ENCODE data around the gene THRB. TPM values are rescaled to one million over a fixed set of nuclear protein-coding genes. Genes with fewer than 3 reads are reported as not detected.

The THRB gene
- total RNA-seq, 2 donors from 2014 or later = 0.24 to 0.26 TPM

GRCh38 chr3:24244491-24244890 is 250.2 kb downstream of the THRB start:
- no peak overlapping the region for H3K9ac ChIP-seq (ENCODE audit: extremely low read depth, low read length, poor library complexity, severe bottlenecking)
- WGBS, 2 experiments (ENCODE audit: insufficient coverage in 1 of 2, insufficient read length in 1 of 2) = no CpG with 5 or more reads among the region's 1 CpG
- H3K36me3 Mint-ChIP-seq (ENCODE audit: low read depth) = no peaks in the 10 kb centered on the region

GRCh38 chr3:24242012-24242698 is 252.5 kb downstream of the THRB start:
- H3K9ac ChIP-seq (ENCODE audit: extremely low read depth, low read length, poor library complexity, severe bottlenecking) = no peak overlapping the region

More at GRCh38 chr3:24244491-24244890, 250.2 kb downstream of the THRB start:
- Mint-ChIP-seq H3K4me1 (peaks cover 5% of the 10 kb centered on the region), H3K9me3 (no peaks in the 10 kb centered on the region), H3K27me3 (ENCODE audit: insufficient read depth) (no peaks in the 10 kb centered on the region), H3K27ac (no peak overlapping the region), H3K4me3 (no peak overlapping the region)
- no peaks in the 10 kb centered on the region for H3K27me3 ChIP-seq (ENCODE audit: control insufficient read depth, insufficient read depth, low read length, poor library complexity, severe bottlenecking)
- H3K9me3 ChIP-seq (ENCODE audit: control insufficient read depth, low read length) = no peaks in the 10 kb centered on the region
- no peak for DNase-seq
- no peak for TF ChIP-seq CTCF (conservative IDR thresholded peaks at IDR 0.05)
- H3K27ac ChIP-seq (ENCODE audit: low read depth, low read length) = no peak overlapping the region
- no peak overlapping the region for H3K4me3 ChIP-seq (ENCODE audit: low read length)
- H3K4me1 ChIP-seq (ENCODE audit: control insufficient read depth, insufficient read depth, low read length) = no peaks in the 10 kb centered on the region
- no peaks in the 10 kb centered on the region for H3K36me3 ChIP-seq (ENCODE audit: control insufficient read depth, insufficient read depth, low read length)

GRCh38 chr3:24240306-24240705 is 254.3 kb downstream of the THRB start:
- Histone ChIP-seq H3K27me3 (ENCODE audit: control insufficient read depth, insufficient read depth, low read length, poor library complexity, severe bottlenecking) (no peaks in the 10 kb centered on the region), H3K27ac (ENCODE audit: low read depth, low read length) (no peak overlapping the region), H3K9ac (ENCODE audit: extremely low read depth, low read length, poor library complexity, severe bottlenecking) (no peak overlapping the region), H3K36me3 (ENCODE audit: control insufficient read depth, insufficient read depth, low read length) (no peaks in the 10 kb centered on the region), H3K4me1 (ENCODE audit: control insufficient read depth, insufficient read depth, low read length) (no peaks in the 10 kb centered on the region), H3K4me3 (ENCODE audit: low read length) (no peak overlapping the region), H3K9me3 (ENCODE audit: control insufficient read depth, low read length) (no peaks in the 10 kb centered on the region)
- TF ChIP-seq CTCF (conservative IDR thresholded peaks at IDR 0.05) = no peak
- Mint-ChIP-seq H3K36me3 (ENCODE audit: low read depth) (no peaks in the 10 kb centered on the region), H3K4me3 (no peak overlapping the region), H3K27ac (no peak overlapping the region), H3K9me3 (no peaks in the 10 kb centered on the region), H3K4me1 (peaks cover 5% of the 10 kb centered on the region), H3K27me3 (ENCODE audit: insufficient read depth) (no peaks in the 10 kb centered on the region)
- no peak for DNase-seq
- WGBS, 2 experiments (ENCODE audit: insufficient coverage in 1 of 2, insufficient read length in 1 of 2) = 94 to 97% methylated on average over 6 of the region's 6 CpGs

More at GRCh38 chr3:24242012-24242698, 252.5 kb downstream of the THRB start:
- H3K9me3 ChIP-seq (ENCODE audit: control insufficient read depth, low read length) = no peaks in the 10 kb centered on the region
- no peaks in the 10 kb centered on the region for H3K4me1 ChIP-seq (ENCODE audit: control insufficient read depth, insufficient read depth, low read length)
- H3K9me3 Mint-ChIP-seq = no peaks in the 10 kb centered on the region
- peaks cover 5% of the 10 kb centered on the region for H3K4me1 Mint-ChIP-seq
- H3K27ac ChIP-seq (ENCODE audit: low read depth, low read length) = peak overlapping the region; percentile 12
- H3K36me3 Mint-ChIP-seq (ENCODE audit: low read depth) = no peaks in the 10 kb centered on the region
- H3K4me3 ChIP-seq (ENCODE audit: low read length) = no peak overlapping the region
- no peaks in the 10 kb centered on the region for H3K36me3 ChIP-seq (ENCODE audit: control insufficient read depth, insufficient read depth, low read length)
- H3K27me3 ChIP-seq (ENCODE audit: control insufficient read depth, insufficient read depth, low read length, poor library complexity, severe bottlenecking) = no peaks in the 10 kb centered on the region
- H3K27me3 Mint-ChIP-seq (ENCODE audit: insufficient read depth) = no peaks in the 10 kb centered on the region
- 80 to 82% methylated on average over 6 of the region's 6 CpGs for WGBS, 2 experiments (ENCODE audit: insufficient coverage in 1 of 2, insufficient read length in 1 of 2)
- no peak overlapping the region for H3K27ac Mint-ChIP-seq
- TF ChIP-seq CTCF (conservative IDR thresholded peaks at IDR 0.05) = no peak
- DNase-seq = no peak
- no peak overlapping the region for H3K4me3 Mint-ChIP-seq
